Measurements from ENCODE around the gene ZFYVE27.

The ZFYVE27 gene

GRCh38 chr10:97715259-97715874 is 21.6 kb upstream of the ZFYVE27 start:
- DNase-seq, result no peak

GRCh38 chr10:97717627-97718026 is 19.3 kb upstream of the ZFYVE27 start:
- no peak for DNase-seq

GRCh38 chr10:97718178-97718577 is 18.8 kb upstream of the ZFYVE27 start:
- no peak for DNase-seq

GRCh38 chr10:97718659-97719142 is 18.2 kb upstream of the ZFYVE27 start:
- peak; percentile 41 for DNase-seq

- DNase-seq, result no peak
Observed at GRCh38 chr10:97719602-97720001, 17.3 kb upstream of the ZFYVE27 start.

GRCh38 chr10:97721871-97722780 is 14.8 kb upstream of the ZFYVE27 start:
- no peak for DNase-seq

GRCh38 chr10:97723001-97723400 is 13.9 kb upstream of the ZFYVE27 start:
- no peak for DNase-seq

GRCh38 chr10:97724341-97724941 is 12.5 kb upstream of the ZFYVE27 start:
- no peak for DNase-seq

- no peak for DNase-seq
Observed at GRCh38 chr10:97726636-97727178, 10.2 kb upstream of the ZFYVE27 start.

GRCh38 chr10:97729014-97729413 is 7.9 kb upstream of the ZFYVE27 start:
- DNase-seq, result no peak

GRCh38 chr10:97731346-97732051 is 5.4 kb upstream of the ZFYVE27 start:
- DNase-seq, result peak; percentile 93

GRCh38 chr10:97732052-97732359 is 4.9 kb upstream of the ZFYVE27 start:
- no peak for DNase-seq

- no peak for DNase-seq
Observed at GRCh38 chr10:97733256-97733655, 3.7 kb upstream of the ZFYVE27 start.

- DNase-seq, result no peak
Observed at GRCh38 chr10:97734021-97734420, 2.9 kb upstream of the ZFYVE27 start.

- no peak for DNase-seq
Observed at GRCh38 chr10:97736403-97736901, 476 bp upstream of the ZFYVE27 start.

- DNase-seq, result no peak
Observed at GRCh38 chr10:97737770-97738265, 890 bp downstream of the ZFYVE27 start.

- no peak for DNase-seq
Observed at GRCh38 chr10:97738616-97739015, 1.7 kb downstream of the ZFYVE27 start.

- peak; percentile 54 for DNase-seq
Observed at GRCh38 chr10:97740613-97741012, 3.7 kb downstream of the ZFYVE27 start.

GRCh38 chr10:97743169-97743943 is 6.4 kb downstream of the ZFYVE27 start:
- no peak for DNase-seq

GRCh38 chr10:97744405-97745035 is 7.6 kb downstream of the ZFYVE27 start:
- DNase-seq, result no peak

- no peak for DNase-seq
Observed at GRCh38 chr10:97747573-97747972, 10.6 kb downstream of the ZFYVE27 start.

All from eye (tissue), 1 donor.